ENCODE measurements around the gene NLE1.

NLE1 gene

GRCh38 chr17:35084987-35085386 is 57.1 kb downstream of the NLE1 start:
- no peak for DNase-seq

- no peak for DNase-seq
Measured at GRCh38 chr17:35083071-35083470, 59.0 kb downstream of the NLE1 start.

GRCh38 chr17:35082073-35082657 is 59.9 kb downstream of the NLE1 start:
- no peak for DNase-seq

GRCh38 chr17:35081638-35082037 is 60.5 kb downstream of the NLE1 start:
- no peak for DNase-seq

- no peak for DNase-seq
Measured at GRCh38 chr17:35080536-35080935, 61.6 kb downstream of the NLE1 start.

- no peak for DNase-seq
Measured at GRCh38 chr17:35079547-35080423, 62.3 kb downstream of the NLE1 start.

All from activated naive CD4-positive, alpha-beta T cell treated with Interleukin-2 at 50 U/mL for 16 hours (primary cell).